Endothelial cell of umbilical vein (primary cell): Measurements from ENCODE around the gene DOK1. TPM values are rescaled to one million over a fixed set of nuclear protein-coding genes. Genes with fewer than 3 reads are reported as not detected.

Experiments
- BruUV-seq: library from RNA; stranded (reverse); fragments of 400-500 nt; replicated peaks from 2 replicates; lab custom pipeline; 2021; lab: Mats Ljungman, UMichigan
- CTCF ChIA-PET: fragments of 300-600, 350-600 bp; sonication (Branson Sonifier 250); formaldehyde crosslinking; loops from one replicate; lab custom pipeline; 2021; ENCODE audit warnings: antibody characterized with exemption, inconsistent platforms; lab: Charles Lee
- POLR2A ChIA-PET: fragments of 300-600, 350-600 bp; sonication (Branson Sonifier 250); formaldehyde crosslinking; loops from one replicate; lab custom pipeline; 2021; ENCODE audit warnings: antibody characterized with exemption, inconsistent platforms; lab: Charles Lee
- DNase-seq: peaks from one replicate; pipeline ENCODE4 v3.0.0-alpha.2; 2011; ENCODE audit warnings: low read depth, low spot score
- FAIRE-seq: peaks from 2 replicates; lab custom pipeline; 2011; peaks lifted over from hg19 to GRCh38; lab: Jason Lieb, UNC
- H2AFZ ChIP-seq: 2 replicates; pipeline ENCODE4 v1.6.0; 2012; ENCODE audit warnings: low read depth, low read length, control low read depth, inconsistent platforms
- H3K27ac ChIP-seq: 2 replicates; pipeline ENCODE4 v1.5.1; 2011; ENCODE audit warnings: low read depth, mild to moderate bottlenecking, control low read depth, low read length, moderate library complexity; ENCODE audit not compliant: insufficient read depth
- H3K27me3 ChIP-seq, 2 experiments: 2 replicates each; pipeline versions ENCODE4 v1.6.0 to v1.6.1; 2011; ENCODE audit warnings: low read length in 2 of 2, mixed read lengths in 1 of 2; ENCODE audit not compliant: control insufficient read depth in 2 of 2, insufficient read depth in 2 of 2
- H3K36me3 ChIP-seq, 2 experiments: 2 replicates in 1 of 2; 3 replicates in 1 of 2; pipeline ENCODE4 v1.5.1; 2011; ENCODE audit warnings: low read length in 2 of 2, mild to moderate bottlenecking in 1 of 2, moderate library complexity in 1 of 2; ENCODE audit not compliant: control insufficient read depth in 2 of 2, insufficient read depth in 2 of 2; ENCODE audit errors: extremely low read depth in 1 of 2
- H3K4me1 ChIP-seq: 3 replicates; pipeline ENCODE4 v1.5.1; 2011; ENCODE audit warnings: mild to moderate bottlenecking, low read length; ENCODE audit not compliant: control insufficient read depth, insufficient read depth; ENCODE audit errors: extremely low read depth
- H3K4me2 ChIP-seq: 2 replicates; pipeline ENCODE4 v1.6.1; 2011; ENCODE audit warnings: low read length, control low read depth, mixed read lengths; ENCODE audit not compliant: insufficient read depth
- H3K4me3 ChIP-seq, 3 experiments: fragments of 200-600 bp in 1 of 3; sonication (generic), shearing (Covaris generic) in 1 of 3; replicated peaks in 1 of 3; 2 replicates each; pipeline ENCODE4 v1.5.1; 2011 to 2016; ENCODE audit warnings: control low read depth in 3 of 3, low read length in 3 of 3, mild to moderate bottlenecking in 2 of 3, inconsistent platforms in 1 of 3, low read depth in 1 of 3, moderate library complexity in 1 of 3; ENCODE audit not compliant: insufficient read depth in 1 of 3
- H3K79me2 ChIP-seq: 2 replicates; pipeline ENCODE4 v1.6.0; 2012; ENCODE audit warnings: low read length, inconsistent platforms; ENCODE audit not compliant: control insufficient read depth, insufficient read depth
- H3K9ac ChIP-seq: replicated peaks from 2 replicates; pipeline ENCODE3; 2011; ENCODE audit warnings: low read length, control low read depth; ENCODE audit not compliant: insufficient read depth; ENCODE audit errors: extremely low read depth
- H3K9me1 ChIP-seq: replicated peaks from 3 replicates; pipeline ENCODE4 v1.6.0; 2011; ENCODE audit warnings: mild to moderate bottlenecking, low read length; ENCODE audit not compliant: control insufficient read depth, insufficient read depth; ENCODE audit errors: extremely low read depth
- H3K9me3 ChIP-seq: replicated peaks from 2 replicates; pipeline ENCODE4 v1.5.1; 2012; ENCODE audit warnings: low read length, inconsistent platforms; ENCODE audit not compliant: control insufficient read depth, insufficient read depth
- H4K20me1 ChIP-seq: replicated peaks from 2 replicates; pipeline ENCODE3; 2011; ENCODE audit warnings: mild to moderate bottlenecking, low read length; ENCODE audit not compliant: control insufficient read depth, insufficient read depth; ENCODE audit errors: extremely low read depth
- CTCF ChIP-seq, 2 donors: IDR thresholded peaks; 1 replicate in 1 of 2; 2 replicates in 1 of 2; pipeline ENCODE4 v1.5.1; 2011; ENCODE audit warnings: low read length in 2 of 2, mild to moderate bottlenecking in 2 of 2, moderate library complexity in 2 of 2, control low read depth in 1 of 2, inconsistent platforms in 1 of 2, low read depth in 1 of 2; ENCODE audit not compliant: insufficient read depth in 1 of 2; ENCODE audit errors: extremely low read depth in 1 of 2
- EZH2 ChIP-seq: IDR thresholded peaks from 2 replicates; pipeline ENCODE4 v1.6.1; 2012; ENCODE audit warnings: borderline replicate concordance, low read depth, mild to moderate bottlenecking, moderate library complexity, low read length, inconsistent platforms; ENCODE audit not compliant: severe bottlenecking
- FOS ChIP-seq: IDR thresholded peaks from 2 replicates; pipeline ENCODE4 v1.6.1; 2011; ENCODE audit warnings: mild to moderate bottlenecking, low read length, moderate library complexity, borderline replicate concordance; ENCODE audit not compliant: insufficient read depth
- GATA2 ChIP-seq: IDR thresholded peaks from 2 replicates; pipeline ENCODE4 v1.7.0; 2011; ENCODE audit warnings: low read depth, mild to moderate bottlenecking, moderate library complexity, mixed read lengths, low read length; ENCODE audit not compliant: insufficient read length, insufficient read depth
- MAX ChIP-seq: IDR thresholded peaks from 2 replicates; pipeline ENCODE4 v1.6.1; 2011; ENCODE audit not compliant: insufficient read depth, insufficient read length
- POLR2A ChIP-seq: IDR thresholded peaks from 2 replicates; pipeline ENCODE4 v1.6.1; 2012; ENCODE audit warnings: low read depth, mild to moderate bottlenecking, control low read depth, low read length
- POLR2AphosphoS5 ChIP-seq: IDR thresholded peaks from 2 replicates; pipeline ENCODE4 v1.6.1; 2012; ENCODE audit warnings: low read depth, mild to moderate bottlenecking, control low read depth, low read length, moderate library complexity; ENCODE audit not compliant: insufficient read depth
- dilution Hi-C: fragments of 300-500 bp; cut with MboI; formaldehyde crosslinking; loops from one replicate; pipeline ENCODE4 v1.15.0; 2019; ENCODE audit warnings: low sequenced_read_pairs; ENCODE audit not compliant: extremely low pct_ligation_motif_present
- intact Hi-C: fragments of 100-400 bp; cut with micrococcal nuclease; formaldehyde crosslinking; loops from one replicate; pipeline ENCODE4 v1.10.0; 2022
- polyA plus RNA-seq, 4 experiments: library from polyadenylated mRNA; depleted of rRNA in 3 of 4; stranded (reverse) in 3 of 4; unstranded in 1 of 4; fragments of >200 nt; gene quantifications; 2 replicates each; pipeline versions ENCODE4 v1.2.1 to v1.2.3, GENCODE V29; 2011 to 2012; ENCODE audit warnings: missing spikeins in 1 of 4
- total RNA-seq: library from RNA; stranded (reverse); gene quantifications from 2 replicates; pipeline ENCODE4 v1.2.3, GENCODE V29; 2021

DOK1 gene
- total and polyA plus RNA-seq, 2 donors (not counting 3 experiments of a cell fraction or from before 2014, with no cell fraction given): 10.4 to 12.7 TPM

- no peak overlapping the region for H3K27ac ChIP-seq
- peaks cover 9 to 13% of the 10 kb centered on the region in 2 experiments for H3K27me3 ChIP-seq
- no peak overlapping the region for H2AFZ ChIP-seq
- no peak overlapping the region for H3K4me3 ChIP-seq
- no peaks in the 10 kb centered on the region for H4K20me1 ChIP-seq
- peaks cover 10% of the 10 kb centered on the region for H3K4me1 ChIP-seq
- no peak overlapping the region for H3K4me2 ChIP-seq
- no peaks in the 10 kb centered on the region for H3K9me3 ChIP-seq
- CTCF ChIA-PET: interaction anchor here (1.2 kb wide), 1 partner anchor 16 kb away, joined by 3 read pairs; no protein-coding TSS in a partner anchor
- no peak for DNase-seq
- H3K79me2 ChIP-seq: peaks cover 19% of the 10 kb centered on the region
- peaks cover 6 to 16% of the 10 kb centered on the region in 2 experiments for H3K36me3 ChIP-seq
- POLR2A ChIA-PET: no interaction called here
- intact Hi-C loops: no loop called here
- BruUV-seq: no TSS peak
- no peak for FAIRE-seq
- dilution Hi-C loops: no loop called here
- no peaks in the 10 kb centered on the region for H3K9me1 ChIP-seq
- H3K9ac ChIP-seq: no peak overlapping the region
- TF ChIP-seq POLR2AphosphoS5 (no peak), GATA2 (no peak), POLR2A (no peak), FOS (no peak), MAX (no peak), EZH2 (no peak), CTCF (IDR thresholded peaks at IDR 0.05; ENCODE audit: extremely low read depth in 1 of 2, insufficient read depth in 1 of 2, low read depth in 1 of 2, low read length in 2 of 2) (no peak)
Measured at GRCh38 chr2:74524955-74525716, 29.4 kb upstream of the DOK1 start.
